ENCODE measurements around the gene SUSD4.

DNA sequence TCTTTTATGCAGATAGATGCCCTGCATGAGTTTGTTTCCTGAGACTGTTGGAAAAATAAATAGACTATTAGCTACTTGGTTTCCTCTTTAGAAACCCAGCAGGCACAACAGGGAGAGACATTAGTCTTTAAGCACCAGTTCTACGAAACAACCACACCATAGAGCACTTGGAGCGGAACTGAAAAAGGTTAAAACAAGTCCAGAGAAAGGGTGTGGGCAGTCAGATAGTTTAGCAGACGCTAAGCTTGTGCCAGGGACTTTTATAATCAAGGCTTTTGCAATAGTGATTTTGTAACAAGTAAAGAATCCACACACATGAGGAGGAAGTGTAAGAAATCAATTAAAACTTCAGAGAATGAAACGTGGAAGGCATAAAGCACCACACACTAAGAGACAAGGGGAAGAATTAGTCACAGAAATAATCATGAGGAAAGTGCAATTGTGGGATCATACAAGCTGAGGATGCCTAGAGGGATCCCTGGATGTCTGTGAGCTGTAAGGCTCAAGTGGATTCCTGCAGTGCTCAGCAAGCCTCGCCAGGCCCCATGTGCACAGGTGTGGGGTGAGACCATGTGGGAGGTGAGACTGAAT lies 183.2 kb downstream of the SUSD4 start:
- TF ChIP-seq, protein P1, sequence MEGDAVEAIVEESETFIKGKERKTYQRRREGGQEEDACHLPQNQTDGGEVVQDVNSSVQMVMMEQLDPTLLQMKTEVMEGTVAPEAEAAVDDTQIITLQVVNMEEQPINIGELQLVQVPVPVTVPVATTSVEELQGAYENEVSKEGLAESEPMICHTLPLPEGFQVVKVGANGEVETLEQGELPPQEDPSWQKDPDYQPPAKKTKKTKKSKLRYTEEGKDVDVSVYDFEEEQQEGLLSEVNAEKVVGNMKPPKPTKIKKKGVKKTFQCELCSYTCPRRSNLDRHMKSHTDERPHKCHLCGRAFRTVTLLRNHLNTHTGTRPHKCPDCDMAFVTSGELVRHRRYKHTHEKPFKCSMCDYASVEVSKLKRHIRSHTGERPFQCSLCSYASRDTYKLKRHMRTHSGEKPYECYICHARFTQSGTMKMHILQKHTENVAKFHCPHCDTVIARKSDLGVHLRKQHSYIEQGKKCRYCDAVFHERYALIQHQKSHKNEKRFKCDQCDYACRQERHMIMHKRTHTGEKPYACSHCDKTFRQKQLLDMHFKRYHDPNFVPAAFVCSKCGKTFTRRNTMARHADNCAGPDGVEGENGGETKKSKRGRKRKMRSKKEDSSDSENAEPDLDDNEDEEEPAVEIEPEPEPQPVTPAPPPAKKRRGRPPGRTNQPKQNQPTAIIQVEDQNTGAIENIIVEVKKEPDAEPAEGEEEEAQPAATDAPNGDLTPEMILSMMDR (IDR thresholded peaks at IDR 0.05), result no peak
- no peak for TF ChIP-seq POLR2A (IDR thresholded peaks at IDR 0.05)
- TF ChIP-seq EP300 (IDR thresholded peaks at IDR 0.05), result no peak
